Head of caudate nucleus (tissue), 42 donors: Measurements from ENCODE around the gene PDLIM5.
"Not testable (repeated sequence)": the region's sequence is repeated elsewhere in the genome, so short reads cannot be mapped to it uniquely, and the experiment has no call there.

Source experiments
- DNase-seq, 42 donors: peaks; one replicate each; pipeline versions ENCODE4 v3.0.0 to v3.0.0-alpha.2; 2020 to 2021; ENCODE audit warnings: mixed read lengths in 7 of 42
- intact Hi-C: fragments of 100-400 bp; cut with DNase I; formaldehyde crosslinking; loops from one replicate; pipeline ENCODE4 v1.15.0; 2022

The PDLIM5 gene

GRCh38 chr4:94536649-94537469, 85.1 kb downstream of the PDLIM5 start:
- intact Hi-C loops = no loop called here
- DNase-seq = no peak

GRCh38 chr4:94537921-94538628, 86.3 kb downstream of the PDLIM5 start:
- DNase-seq = peak in 1 of 42 donors; percentile 8
- intact Hi-C loops = no loop called here

GRCh38 chr4:94540476-94540875, 88.7 kb downstream of the PDLIM5 start:
- intact Hi-C loops = no loop called here
- DNase-seq = no peak

GRCh38 chr4:94544811-94545210, 93.1 kb downstream of the PDLIM5 start:
- no peak for DNase-seq
- intact Hi-C loops = no loop called here

- intact Hi-C loops = no loop called here
- no peak for DNase-seq
These were observed 93.6 kb downstream of the PDLIM5 start for GRCh38 chr4:94545296-94545695.

- intact Hi-C loops = no loop called here
- DNase-seq = no peak
These were observed 95.2 kb downstream of the PDLIM5 start for GRCh38 chr4:94546949-94547348.

- DNase-seq = no peak
These were observed 96.8 kb downstream of the PDLIM5 start for GRCh38 chr4:94548571-94548970.

GRCh38 chr4:94550352-94550751, 98.6 kb downstream of the PDLIM5 start:
- intact Hi-C loops = no loop called here
- no peak for DNase-seq

More at GRCh38 chr4:94548571-94548970, 96.8 kb downstream of the PDLIM5 start:
- intact Hi-C loops = no loop called here

GRCh38 chr4:94550851-94551250, 99.1 kb downstream of the PDLIM5 start:
- intact Hi-C loops = no loop called here
- DNase-seq = no peak

GRCh38 chr4:94551643-94552564, 100.2 kb downstream of the PDLIM5 start:
- DNase-seq = no peak
- intact Hi-C loops = no loop called here

GRCh38 chr4:94556047-94556446, 104.3 kb downstream of the PDLIM5 start:
- DNase-seq, intact Hi-C loops: not testable (repeated sequence)

- intact Hi-C loops, DNase-seq: not testable (repeated sequence)
These were observed 105.9 kb downstream of the PDLIM5 start for GRCh38 chr4:94557632-94558031.

GRCh38 chr4:94558392-94558904, 106.7 kb downstream of the PDLIM5 start:
- no peak for DNase-seq
- intact Hi-C loops = no loop called here

- no peak for DNase-seq
- intact Hi-C loops = no loop called here
These were observed 107.6 kb downstream of the PDLIM5 start for GRCh38 chr4:94559351-94559806.

- DNase-seq = no peak
- intact Hi-C loops = no loop called here
These were observed 109.7 kb downstream of the PDLIM5 start for GRCh38 chr4:94561249-94562024.

- DNase-seq = no peak
- intact Hi-C loops = no loop called here
These were observed 110.5 kb downstream of the PDLIM5 start for GRCh38 chr4:94562285-94562684.

- intact Hi-C loops = no loop called here
- DNase-seq = no peak
These were observed 112.5 kb downstream of the PDLIM5 start for GRCh38 chr4:94564252-94564651.

GRCh38 chr4:94566420-94566819, 114.7 kb downstream of the PDLIM5 start:
- DNase-seq = no peak
- intact Hi-C loops = no loop called here
